NCI-H526 (cell line): ENCODE results near the gene FBXL3.

Source experiments
- DNase-seq, 2 experiments: peaks; one replicate each; lab custom pipeline; 2025; lab: John Stamatoyannopoulos, UW

FBXL3 gene, protein sequence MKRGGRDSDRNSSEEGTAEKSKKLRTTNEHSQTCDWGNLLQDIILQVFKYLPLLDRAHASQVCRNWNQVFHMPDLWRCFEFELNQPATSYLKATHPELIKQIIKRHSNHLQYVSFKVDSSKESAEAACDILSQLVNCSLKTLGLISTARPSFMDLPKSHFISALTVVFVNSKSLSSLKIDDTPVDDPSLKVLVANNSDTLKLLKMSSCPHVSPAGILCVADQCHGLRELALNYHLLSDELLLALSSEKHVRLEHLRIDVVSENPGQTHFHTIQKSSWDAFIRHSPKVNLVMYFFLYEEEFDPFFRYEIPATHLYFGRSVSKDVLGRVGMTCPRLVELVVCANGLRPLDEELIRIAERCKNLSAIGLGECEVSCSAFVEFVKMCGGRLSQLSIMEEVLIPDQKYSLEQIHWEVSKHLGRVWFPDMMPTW

DNA sequence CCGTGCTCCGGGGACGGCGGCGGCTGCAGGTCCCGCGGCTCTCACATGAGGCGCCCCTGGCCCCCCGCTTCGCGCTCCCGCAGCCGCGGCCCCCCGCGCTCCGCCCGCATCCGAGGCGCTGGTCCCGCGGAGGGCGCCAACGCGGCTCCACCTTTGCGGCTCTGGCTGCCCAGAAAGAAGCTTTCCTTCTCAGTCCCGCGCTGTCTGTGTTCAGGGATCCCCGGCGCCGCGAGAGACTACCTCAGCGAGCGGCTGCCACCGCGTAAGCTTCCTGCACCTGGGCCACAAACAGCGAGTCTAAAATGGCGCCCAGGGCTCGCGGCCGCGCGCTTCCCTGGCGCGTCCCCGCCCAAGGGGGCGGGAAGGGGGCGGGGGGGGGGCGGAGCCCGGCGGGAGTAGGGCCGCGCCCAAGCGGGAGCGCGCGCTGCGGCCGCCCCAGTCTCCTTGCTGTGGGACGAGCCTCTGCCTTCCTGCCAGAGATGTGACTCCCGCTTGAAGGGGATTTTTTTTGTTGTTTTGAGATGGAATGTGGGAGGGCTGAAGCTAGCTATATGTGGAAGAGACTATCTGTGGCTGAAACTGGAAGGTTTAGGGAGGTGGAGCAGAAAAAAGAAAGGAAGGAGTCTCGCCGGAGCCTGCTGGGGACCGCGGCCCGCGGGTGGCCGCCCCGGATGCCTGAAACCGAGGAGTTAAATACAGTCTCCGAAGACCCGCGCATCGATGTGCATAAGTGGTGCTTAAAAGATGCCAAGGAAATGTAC lies at the start of gene FBXL3:
Gene FBXL3 (minus strand): TSS at position 299 of the 761 bp plus-strand sequence. CDS start 5,299 bp downstream, outside the sequence.
- DNase-seq = peak; percentile 79 to 97

DNA sequence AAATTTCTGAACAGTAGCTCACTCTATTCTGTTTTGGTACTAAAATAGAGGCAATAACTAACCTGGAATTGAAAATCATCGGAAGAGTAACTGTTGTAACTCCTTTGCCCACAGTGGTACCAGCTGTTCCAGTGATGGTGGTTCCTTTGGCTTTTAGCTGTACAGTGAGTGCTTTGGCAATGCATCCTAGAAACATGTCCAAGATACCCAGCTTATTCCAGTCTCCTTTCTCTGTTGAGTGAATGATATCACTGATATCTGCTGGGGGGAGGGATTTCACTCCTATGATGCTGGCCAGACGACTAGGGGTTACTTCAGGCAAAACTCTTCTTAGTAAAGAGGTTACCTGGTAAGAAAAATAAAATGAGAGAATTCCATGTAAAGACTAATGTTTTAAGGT lies 40.6 kb upstream of the FBXL3 start:
- no peak for DNase-seq

- DNase-seq = no peak
These were observed 38.6 kb upstream of the FBXL3 start for GRCh38 chr13:77065461-77066147.

DNA sequence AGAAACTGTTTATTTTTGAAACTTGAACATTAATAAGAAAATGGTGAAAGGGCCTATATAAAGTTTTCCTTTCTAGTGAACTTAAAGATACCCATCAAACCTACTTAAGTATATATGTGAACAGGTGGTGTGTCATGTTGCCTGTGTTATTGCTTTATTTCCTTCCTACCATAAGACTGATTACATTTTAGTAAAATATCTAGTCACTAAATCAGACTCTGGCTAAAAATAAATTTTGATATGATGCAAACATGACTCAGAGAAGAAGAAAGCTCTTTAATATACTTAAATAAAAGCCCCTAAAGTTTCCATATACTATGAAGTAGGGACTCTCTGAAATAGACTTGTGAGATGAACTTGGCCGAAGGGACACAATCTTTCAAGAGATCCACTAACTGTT lies 35.1 kb upstream of the FBXL3 start:
- no peak for DNase-seq

GRCh38 chr13:77061362-77061761 lies 34.4 kb upstream of the FBXL3 start:
- no peak for DNase-seq

- DNase-seq = no peak
These were observed 29.9 kb upstream of the FBXL3 start for GRCh38 chr13:77056886-77057285.

DNA sequence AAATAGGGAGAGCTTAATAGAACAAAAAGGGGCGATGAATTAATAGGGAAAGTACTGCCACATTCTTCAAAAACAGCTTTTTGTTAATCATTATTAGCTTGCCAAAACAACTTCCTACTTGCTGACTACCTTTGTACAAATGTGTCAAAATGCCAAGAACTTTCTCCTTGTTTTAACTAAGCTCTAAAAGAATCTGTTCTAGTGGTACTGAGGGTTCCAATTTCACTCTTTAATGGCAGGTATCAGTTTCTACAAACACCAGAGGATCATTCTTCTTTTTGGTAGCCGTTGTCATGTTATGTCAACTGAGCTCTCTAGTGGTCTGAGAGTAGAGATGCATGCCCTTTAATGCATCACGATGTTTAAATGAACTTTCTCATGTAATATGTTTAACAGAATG lies 29.4 kb upstream of the FBXL3 start:
- DNase-seq = no peak

- no peak for DNase-seq
These were observed 28.2 kb upstream of the FBXL3 start for GRCh38 chr13:77055158-77055557.

DNA sequence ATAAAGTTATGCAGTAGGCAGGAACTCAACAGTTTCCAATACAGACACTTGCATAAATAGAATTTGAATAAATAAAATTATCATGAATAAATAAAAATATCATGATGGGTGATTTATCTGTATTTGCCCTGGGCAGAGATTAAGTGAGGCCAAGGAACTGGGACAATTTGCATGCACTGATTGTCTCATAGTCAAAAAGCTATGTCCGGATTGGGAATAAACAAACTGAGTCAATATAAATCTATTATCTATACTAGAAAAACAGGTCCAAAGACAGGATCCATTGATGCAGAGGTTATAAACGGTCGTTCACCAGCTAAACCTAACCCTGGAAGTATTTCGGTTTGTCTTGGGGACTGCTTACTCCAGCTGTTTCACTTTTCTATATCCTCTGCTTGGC lies 26.2 kb upstream of the FBXL3 start:
- no peak for DNase-seq

- no peak for DNase-seq
These were observed 21.7 kb upstream of the FBXL3 start for GRCh38 chr13:77048681-77049080.

DNA sequence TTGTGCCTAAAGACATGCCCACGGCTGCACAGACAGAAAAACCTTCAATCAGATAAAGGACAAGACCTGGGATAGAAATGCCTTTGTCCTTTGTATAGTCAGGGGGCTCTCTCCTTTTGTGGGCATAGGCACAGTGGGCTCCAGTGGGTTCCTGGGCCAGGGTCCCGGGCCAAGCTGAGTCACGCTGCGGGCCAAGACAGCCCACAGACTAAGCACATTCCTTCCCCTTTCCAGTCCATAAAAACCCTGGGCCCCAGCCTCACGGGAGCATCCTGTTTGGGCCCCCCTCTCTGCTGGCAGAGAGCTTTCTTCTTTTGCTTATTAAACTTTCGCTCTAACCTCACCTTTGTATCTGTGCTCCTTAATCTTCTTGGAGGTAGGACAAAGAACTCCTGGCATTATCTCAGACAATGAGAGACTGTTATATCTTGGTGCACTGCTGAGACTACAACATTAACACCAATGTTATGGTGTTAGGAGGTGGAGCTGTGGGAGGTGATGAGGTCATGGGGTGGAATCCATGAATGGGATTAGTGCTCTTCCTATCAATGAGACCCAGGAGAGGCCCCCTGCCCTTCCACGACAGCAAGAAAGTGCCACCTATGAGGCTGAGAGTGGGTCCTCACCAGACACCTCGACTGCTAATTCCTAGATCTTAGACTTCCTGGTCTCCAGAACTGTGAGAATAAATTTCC lies 20.8 kb upstream of the FBXL3 start:
- no peak for DNase-seq

DNA sequence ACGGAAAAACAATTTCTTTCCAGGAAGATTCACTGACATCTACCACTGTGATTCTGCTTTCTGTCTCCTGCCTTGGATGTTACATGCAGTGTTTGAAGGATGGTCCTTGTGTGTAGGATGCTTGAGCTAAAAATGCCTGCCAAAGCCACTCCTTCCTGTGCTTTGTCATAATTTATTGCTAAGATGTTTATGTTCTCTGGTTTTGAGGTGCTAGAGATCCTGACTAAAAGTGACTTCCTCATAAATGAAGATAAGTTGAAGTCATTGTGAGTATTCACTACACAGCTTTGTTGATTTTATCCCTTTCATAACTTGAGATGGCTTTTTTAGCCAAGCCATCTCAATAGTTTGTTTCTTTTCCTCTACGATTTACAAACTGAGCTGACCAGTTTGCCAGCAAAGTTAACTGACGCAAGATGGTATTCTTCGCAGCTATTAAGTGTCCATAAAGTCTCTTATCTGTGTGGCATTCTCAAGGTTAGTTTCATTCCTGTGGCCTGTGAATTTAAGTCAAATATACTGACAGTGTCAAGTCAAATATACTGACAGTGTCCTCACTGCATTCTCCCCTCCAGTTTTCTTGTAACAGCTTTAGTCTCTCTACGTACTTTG lies 15.7 kb upstream of the FBXL3 start:
- no peak for DNase-seq

DNA sequence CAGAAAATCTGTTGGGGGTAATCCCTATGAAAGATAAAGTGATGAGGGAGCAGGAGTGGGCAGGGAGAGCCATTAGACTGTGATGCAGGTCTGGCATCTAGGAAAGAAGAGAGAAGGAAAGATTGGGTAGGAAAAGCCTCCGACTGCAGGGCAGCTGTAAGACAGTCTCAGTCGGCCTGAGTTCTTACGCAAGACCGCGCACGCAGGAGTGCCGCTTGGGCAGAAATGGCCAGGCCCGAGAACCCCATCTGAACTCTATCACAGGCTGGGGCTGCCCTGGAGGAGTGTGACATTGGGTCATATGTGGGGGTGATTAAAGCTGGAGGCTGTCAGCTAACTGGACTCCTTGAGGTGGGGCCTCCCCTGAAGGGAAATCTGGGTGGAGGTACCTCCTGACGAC lies 13.9 kb upstream of the FBXL3 start:
- DNase-seq = no peak

GRCh38 chr13:77040076-77040475 lies 13.1 kb upstream of the FBXL3 start:
- DNase-seq = no peak

DNA sequence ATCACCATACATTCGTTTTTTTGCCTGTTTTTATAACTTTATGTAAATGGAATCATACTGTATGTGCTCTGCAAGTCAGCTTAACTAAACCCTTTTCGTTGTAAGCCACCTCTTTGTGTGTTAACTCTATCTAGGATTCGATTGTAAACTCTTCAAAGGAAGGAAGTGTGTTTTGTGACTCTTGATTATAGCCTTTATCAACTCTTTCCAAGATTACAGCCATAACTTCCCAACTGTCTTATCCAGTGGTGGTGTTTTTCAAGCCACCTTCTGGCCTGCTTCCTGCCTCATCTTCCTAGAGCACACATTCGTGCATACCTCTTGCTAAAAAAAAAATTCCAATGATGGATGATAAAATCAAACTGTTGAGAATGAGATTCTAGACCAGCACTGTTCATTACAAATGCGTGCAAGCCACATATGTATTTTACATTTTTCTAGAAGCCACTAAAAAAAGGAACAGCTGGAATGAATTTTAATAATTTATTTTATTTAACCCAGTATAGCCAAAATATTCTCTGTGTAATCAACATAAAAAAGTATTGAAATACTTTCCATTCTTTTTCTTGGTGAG lies 12.0 kb upstream of the FBXL3 start:
- no peak for DNase-seq

DNA sequence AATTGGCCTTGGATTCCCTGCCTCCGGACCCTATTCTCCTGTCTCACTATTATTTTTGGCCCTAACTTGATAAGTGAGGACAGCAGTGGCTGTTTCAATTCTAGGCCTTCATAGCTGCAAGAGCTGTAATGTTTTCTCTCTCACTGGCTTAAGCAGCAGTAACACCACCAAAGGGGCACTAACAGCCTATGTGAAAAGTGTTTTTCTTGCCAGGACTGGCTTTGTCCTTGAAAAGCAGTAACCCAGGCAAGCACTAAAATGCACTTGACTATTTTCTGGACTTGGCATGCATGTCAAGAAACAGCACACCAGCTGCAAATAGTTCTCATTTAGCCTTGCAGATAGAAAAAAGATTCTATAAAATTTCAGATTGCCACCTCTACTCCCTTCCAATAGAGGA lies 9.3 kb upstream of the FBXL3 start:
- no peak for DNase-seq

GRCh38 chr13:77034881-77035280 lies 7.9 kb upstream of the FBXL3 start:
- no peak for DNase-seq

DNA sequence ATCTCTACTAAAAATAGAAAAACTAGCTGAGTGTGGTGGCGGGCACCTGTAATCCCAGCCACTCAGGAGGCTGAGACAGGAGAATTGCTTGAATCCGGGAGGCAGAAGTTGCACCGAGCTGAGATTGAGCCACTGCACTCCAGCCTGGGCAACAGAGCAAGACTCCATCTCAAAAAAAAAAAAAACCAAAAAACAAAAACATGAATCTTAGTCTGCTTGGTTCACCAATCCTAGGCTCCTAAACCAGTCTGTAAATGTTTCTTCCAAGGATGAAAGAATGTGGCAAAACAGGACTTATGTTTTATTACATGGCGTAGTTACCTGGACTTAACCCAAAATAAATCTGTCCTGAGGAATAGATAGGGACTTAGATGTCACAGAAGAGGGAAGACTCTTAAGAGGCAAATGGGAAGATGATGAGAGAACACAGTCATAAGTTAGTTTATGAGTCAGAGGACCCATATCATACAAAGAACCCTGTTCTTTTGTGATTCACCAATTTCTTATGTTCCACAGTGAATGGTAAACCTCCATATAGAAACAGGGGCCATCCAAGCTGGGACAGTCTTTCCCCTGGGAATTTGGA lies 6.9 kb upstream of the FBXL3 start:
- DNase-seq = no peak

DNA sequence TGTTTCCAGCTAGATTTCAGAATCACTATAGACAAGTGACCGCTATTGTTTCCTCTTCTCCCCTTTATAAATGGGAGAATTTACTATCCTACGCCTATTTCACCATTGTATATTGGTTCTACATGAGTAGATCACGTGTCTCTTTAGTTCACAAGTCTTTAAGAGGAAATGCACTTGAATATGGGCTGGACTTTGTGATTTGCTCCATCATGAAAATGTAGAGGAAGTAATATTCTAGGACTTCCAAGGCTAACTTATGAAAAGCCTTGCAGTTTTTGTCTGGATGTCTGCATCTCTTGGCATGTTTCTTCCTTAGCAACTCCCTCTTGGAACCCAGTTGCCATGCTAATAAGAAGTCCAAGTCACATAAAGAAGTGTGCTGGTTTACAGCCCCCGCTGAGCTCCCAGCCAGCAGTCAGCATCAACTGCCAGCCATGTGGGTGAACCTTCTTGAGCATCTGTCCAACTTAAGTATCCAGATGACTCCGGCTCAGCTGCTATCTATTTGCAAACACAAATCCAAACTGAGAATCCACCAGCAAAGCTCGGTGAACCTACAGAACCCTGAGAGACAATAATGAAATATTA lies 4.8 kb upstream of the FBXL3 start:
- DNase-seq = no peak

DNA sequence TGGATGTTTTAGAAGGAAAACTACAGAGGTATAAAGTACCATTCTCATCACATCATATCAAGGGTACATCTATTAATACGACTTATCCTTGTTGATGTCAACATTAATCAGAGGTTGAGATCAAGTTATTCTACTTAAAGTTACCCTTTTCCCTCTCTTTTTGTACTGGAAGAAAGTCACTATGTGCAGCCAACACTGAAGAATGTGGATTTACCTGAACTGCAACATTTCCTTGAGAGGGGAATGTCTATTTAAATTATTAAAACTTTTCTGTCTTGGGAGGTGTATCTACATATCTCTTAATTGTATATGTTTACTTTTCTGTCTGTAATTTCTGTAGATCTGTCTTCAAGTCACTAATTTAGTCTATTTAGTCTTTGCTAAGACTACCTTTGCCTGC lies 2.5 kb upstream of the FBXL3 start:
- no peak for DNase-seq

DNA sequence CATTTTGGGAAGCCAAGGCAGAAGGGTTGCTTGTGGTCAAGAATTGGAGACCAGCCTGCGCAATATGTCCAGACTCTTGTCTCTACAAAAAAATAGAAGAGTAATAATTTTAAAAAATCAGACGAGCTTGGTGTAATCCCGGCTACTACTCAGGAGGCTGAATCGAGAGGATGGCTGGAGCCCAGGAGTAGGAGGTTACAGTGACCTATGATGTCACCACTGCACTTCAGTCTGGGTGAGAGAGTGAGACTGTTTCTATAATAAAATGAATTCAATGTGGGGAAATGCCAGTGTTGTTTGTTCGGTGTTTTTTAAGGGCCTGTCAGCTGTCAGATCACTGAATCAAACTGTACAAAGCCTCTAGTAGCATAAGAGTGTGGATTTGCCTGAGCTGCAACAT lies 1.2 kb upstream of the FBXL3 start:
- no peak for DNase-seq
